SK-N-MC (cell line): ENCODE measurements around the gene APPBP2.

Experiments
- EZH2 ChIP-seq: fragments of 200-600 bp; sonication (generic); IDR thresholded peaks from one replicate; pipeline ENCODE4 v1.6.1; 2017; ENCODE audit warnings: antibody characterized with exemption
- POLR2AphosphoS5 ChIP-seq: IDR thresholded peaks from 2 replicates; pipeline ENCODE4 v1.6.1; 2012; ENCODE audit warnings: mild to moderate bottlenecking, low read depth, low read length, borderline replicate concordance

DNA sequence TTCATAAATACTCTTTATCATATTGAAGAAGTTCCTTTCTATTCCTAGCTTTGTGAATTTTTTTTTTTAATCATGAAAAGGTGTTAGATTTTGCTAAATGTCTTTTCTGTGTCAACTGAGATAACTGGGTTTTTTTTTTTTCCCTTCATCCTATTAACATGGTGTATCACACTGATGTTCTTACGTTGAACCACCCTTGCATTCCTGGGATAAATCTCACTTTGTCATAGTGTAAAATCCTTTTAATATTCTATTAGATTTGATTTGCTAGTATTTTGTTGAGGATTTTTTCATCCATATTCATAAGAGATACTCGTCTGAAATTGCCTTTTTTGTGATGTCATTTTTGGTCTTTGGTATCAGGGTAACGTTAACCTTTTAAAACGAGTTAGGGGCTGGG is 54.6 kb downstream of the APPBP2 start:
- TF ChIP-seq EZH2: no peak
- TF ChIP-seq POLR2AphosphoS5: no peak
